ENCODE results near the gene KCNIP4. TPM values are rescaled to one million over a fixed set of nuclear protein-coding genes. Genes with fewer than 3 reads are reported as not detected.

KCNIP4 gene
- total and polyA plus RNA-seq, 2 donors (not counting 1 experiment from before 2014, with no cell fraction given) = not detected

- H3K36me3 ChIP-seq (replicated peaks in 1 of 2; ENCODE audit: control extremely low read depth in 1 of 2, control insufficient read depth in 1 of 2, extremely low read depth in 1 of 2, insufficient read depth in 2 of 2, low read length in 1 of 2) = no peaks in the 10 kb centered on the region
- no peaks in the 10 kb centered on the region for H4K20me1 ChIP-seq (ENCODE audit: control insufficient read depth, insufficient read depth, low read length, poor library complexity, severe bottlenecking)
- no peak overlapping the region for H3K9ac ChIP-seq (ENCODE audit: low read length)
- H3K4me3 Mint-ChIP-seq = no peak overlapping the region
- no peak for TF ChIP-seq CTCF (IDR thresholded peaks at IDR 0.05)
- TF ChIP-seq EZH2 (IDR thresholded peaks at IDR 0.05; ENCODE audit: borderline replicate concordance, insufficient read depth, low read depth, low read length, poor library complexity, severe bottlenecking) = no peak
- no peak overlapping the region for H3K27ac ChIP-seq (ENCODE audit: low read length in 2 of 2)
- DNase-seq (no peak), ATAC-seq (ENCODE audit: low read depth) (no peak)
- H3K9me3 ChIP-seq (ENCODE audit: control extremely low read depth in 1 of 3, control insufficient read depth in 2 of 3, insufficient read depth in 1 of 3, low read length in 2 of 3) = no peaks in the 10 kb centered on the region
- H2AFZ ChIP-seq (ENCODE audit: insufficient read depth, low read depth, low read length, poor library complexity, severe bottlenecking) = no peak overlapping the region
- intact Hi-C loops (cut with micrococcal nuclease) = no loop called here
- 0% methylated on average over 1 of the region's 1 CpG for WGBS (ENCODE audit: insufficient coverage)
- no peak overlapping the region for H3K4me2 ChIP-seq (replicated peaks; ENCODE audit: low read depth, low read length, poor library complexity, severe bottlenecking)
- no peaks in the 10 kb centered on the region for H3K4me1 Mint-ChIP-seq
- ChIA-PET POLR2A (no interaction called here), CTCF (no interaction called here)
- H3K4me3 ChIP-seq (ENCODE audit: control extremely low read depth in 1 of 5, extremely low read depth in 1 of 5, insufficient read depth in 1 of 5, low read depth in 2 of 5, low read length in 4 of 5) = no peak overlapping the region
- H3K9me3 Mint-ChIP-seq (ENCODE audit: insufficient read depth) = peaks cover 3% of the 10 kb centered on the region
- H3K79me2 ChIP-seq (ENCODE audit: control insufficient read depth, insufficient read depth, low read length) = no peaks in the 10 kb centered on the region
- no peak overlapping the region for H3K27ac Mint-ChIP-seq
- no peaks in the 10 kb centered on the region for H3K4me1 ChIP-seq (ENCODE audit: control insufficient read depth in 2 of 2, insufficient read depth in 2 of 2, low read length in 2 of 2)
- no peaks in the 10 kb centered on the region for H3K27me3 ChIP-seq (replicated peaks in 1 of 4; ENCODE audit: control extremely low read depth in 1 of 4, control insufficient read depth in 3 of 4, insufficient read depth in 4 of 4, low read length in 3 of 4)
- H3K27me3 Mint-ChIP-seq = no peaks in the 10 kb centered on the region
These were observed 71.9 kb downstream of the KCNIP4 start for GRCh38 chr4:21876711-21877110.

GRCh38 chr4:21873145-21873544, 75.4 kb downstream of the KCNIP4 start:
- WGBS (ENCODE audit: insufficient coverage) = no CpG with 5 or more reads among the region's 1 CpG
- H3K9me3 Mint-ChIP-seq (ENCODE audit: insufficient read depth) = peaks cover 3% of the 10 kb centered on the region
- H3K36me3 ChIP-seq (replicated peaks in 1 of 2; ENCODE audit: control extremely low read depth in 1 of 2, control insufficient read depth in 1 of 2, extremely low read depth in 1 of 2, insufficient read depth in 2 of 2, low read length in 1 of 2) = no peaks in the 10 kb centered on the region
- intact Hi-C loops (cut with micrococcal nuclease) = no loop called here
- ATAC-seq (ENCODE audit: low read depth) (no peak), DNase-seq (no peak)
- no peaks in the 10 kb centered on the region for H3K79me2 ChIP-seq (ENCODE audit: control insufficient read depth, insufficient read depth, low read length)
- H3K4me1 Mint-ChIP-seq = no peaks in the 10 kb centered on the region
- H3K9me3 ChIP-seq (ENCODE audit: control extremely low read depth in 1 of 3, control insufficient read depth in 2 of 3, insufficient read depth in 1 of 3, low read length in 2 of 3) = no peaks in the 10 kb centered on the region
- no peak overlapping the region for H3K4me3 ChIP-seq (ENCODE audit: control extremely low read depth in 1 of 5, extremely low read depth in 1 of 5, insufficient read depth in 1 of 5, low read depth in 2 of 5, low read length in 4 of 5)
- H4K20me1 ChIP-seq (ENCODE audit: control insufficient read depth, insufficient read depth, low read length, poor library complexity, severe bottlenecking) = no peaks in the 10 kb centered on the region
- no peak overlapping the region for H3K4me3 Mint-ChIP-seq
- no peak overlapping the region for H3K9ac ChIP-seq (ENCODE audit: low read length)
- POLR2A ChIA-PET = no interaction called here
- no peaks in the 10 kb centered on the region for H3K4me1 ChIP-seq (ENCODE audit: control insufficient read depth in 2 of 2, insufficient read depth in 2 of 2, low read length in 2 of 2)
- CTCF ChIA-PET = no interaction called here
- no peaks in the 10 kb centered on the region for H3K27me3 Mint-ChIP-seq
- no peak overlapping the region for H3K27ac ChIP-seq (ENCODE audit: low read length in 2 of 2)
- H3K4me2 ChIP-seq (replicated peaks; ENCODE audit: low read depth, low read length, poor library complexity, severe bottlenecking) = no peak overlapping the region
- TF ChIP-seq EZH2 (IDR thresholded peaks at IDR 0.05; ENCODE audit: borderline replicate concordance, insufficient read depth, low read depth, low read length, poor library complexity, severe bottlenecking) (no peak), CTCF (IDR thresholded peaks at IDR 0.05) (no peak)
- no peak overlapping the region for H3K27ac Mint-ChIP-seq
- no peaks in the 10 kb centered on the region for H3K27me3 ChIP-seq (replicated peaks in 1 of 4; ENCODE audit: control extremely low read depth in 1 of 4, control insufficient read depth in 3 of 4, insufficient read depth in 4 of 4, low read length in 3 of 4)
- H2AFZ ChIP-seq (ENCODE audit: insufficient read depth, low read depth, low read length, poor library complexity, severe bottlenecking) = no peak overlapping the region
